Measurements from ENCODE around the gene BIRC5. TPM values are rescaled to one million over a fixed set of nuclear protein-coding genes. Genes with fewer than 3 reads are reported as not detected.

Gene BIRC5
- total RNA-seq, 4 donors from 2014 or later: 0.84 to 2.6 (median 1.3) TPM; not detected in 1

DNA sequence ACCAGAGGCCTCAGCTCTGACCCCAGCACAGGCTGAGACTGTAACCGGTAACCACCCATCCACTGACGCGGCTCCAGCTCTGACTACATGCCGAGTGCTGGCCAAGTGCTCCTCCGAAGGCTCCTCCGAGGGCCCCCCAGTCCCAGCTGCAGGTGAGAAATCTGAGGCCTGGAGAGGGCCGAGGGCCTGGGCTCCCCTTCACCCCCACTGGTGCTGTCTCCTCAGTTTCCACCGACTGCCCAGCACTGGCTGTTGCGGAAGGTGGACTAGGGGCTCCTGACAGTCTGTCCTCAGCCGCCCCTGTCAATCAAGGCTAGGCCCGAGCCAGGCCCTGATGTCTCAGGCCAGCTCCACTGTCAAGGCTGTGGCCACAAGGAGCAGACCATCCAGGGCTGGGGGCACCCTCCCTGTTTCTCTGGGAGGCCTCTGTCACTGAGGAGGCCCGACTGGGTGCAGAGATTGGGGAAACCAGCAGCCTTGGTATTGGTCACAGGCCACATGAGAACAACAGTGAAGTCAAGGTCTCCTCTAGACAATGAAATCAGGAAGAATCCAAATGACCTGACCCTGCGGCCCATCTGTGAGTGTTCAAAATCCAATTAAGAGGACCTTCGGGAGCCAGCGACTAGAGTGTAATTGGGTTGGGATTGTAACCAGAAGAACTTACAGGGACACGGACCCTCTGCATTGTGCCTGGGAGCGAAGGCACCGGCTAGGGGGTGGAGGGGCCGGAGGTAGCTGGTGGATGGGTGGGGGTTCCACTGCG, 22.5 kb downstream of the BIRC5 start:
- no peak for ATAC-seq (ENCODE audit: low FRiP score)
- no peak for DNase-seq (ENCODE audit: low spot score)
- TF ChIP-seq, protein P1, sequence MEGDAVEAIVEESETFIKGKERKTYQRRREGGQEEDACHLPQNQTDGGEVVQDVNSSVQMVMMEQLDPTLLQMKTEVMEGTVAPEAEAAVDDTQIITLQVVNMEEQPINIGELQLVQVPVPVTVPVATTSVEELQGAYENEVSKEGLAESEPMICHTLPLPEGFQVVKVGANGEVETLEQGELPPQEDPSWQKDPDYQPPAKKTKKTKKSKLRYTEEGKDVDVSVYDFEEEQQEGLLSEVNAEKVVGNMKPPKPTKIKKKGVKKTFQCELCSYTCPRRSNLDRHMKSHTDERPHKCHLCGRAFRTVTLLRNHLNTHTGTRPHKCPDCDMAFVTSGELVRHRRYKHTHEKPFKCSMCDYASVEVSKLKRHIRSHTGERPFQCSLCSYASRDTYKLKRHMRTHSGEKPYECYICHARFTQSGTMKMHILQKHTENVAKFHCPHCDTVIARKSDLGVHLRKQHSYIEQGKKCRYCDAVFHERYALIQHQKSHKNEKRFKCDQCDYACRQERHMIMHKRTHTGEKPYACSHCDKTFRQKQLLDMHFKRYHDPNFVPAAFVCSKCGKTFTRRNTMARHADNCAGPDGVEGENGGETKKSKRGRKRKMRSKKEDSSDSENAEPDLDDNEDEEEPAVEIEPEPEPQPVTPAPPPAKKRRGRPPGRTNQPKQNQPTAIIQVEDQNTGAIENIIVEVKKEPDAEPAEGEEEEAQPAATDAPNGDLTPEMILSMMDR (IDR thresholded peaks at IDR 0.05): no peak

DNA sequence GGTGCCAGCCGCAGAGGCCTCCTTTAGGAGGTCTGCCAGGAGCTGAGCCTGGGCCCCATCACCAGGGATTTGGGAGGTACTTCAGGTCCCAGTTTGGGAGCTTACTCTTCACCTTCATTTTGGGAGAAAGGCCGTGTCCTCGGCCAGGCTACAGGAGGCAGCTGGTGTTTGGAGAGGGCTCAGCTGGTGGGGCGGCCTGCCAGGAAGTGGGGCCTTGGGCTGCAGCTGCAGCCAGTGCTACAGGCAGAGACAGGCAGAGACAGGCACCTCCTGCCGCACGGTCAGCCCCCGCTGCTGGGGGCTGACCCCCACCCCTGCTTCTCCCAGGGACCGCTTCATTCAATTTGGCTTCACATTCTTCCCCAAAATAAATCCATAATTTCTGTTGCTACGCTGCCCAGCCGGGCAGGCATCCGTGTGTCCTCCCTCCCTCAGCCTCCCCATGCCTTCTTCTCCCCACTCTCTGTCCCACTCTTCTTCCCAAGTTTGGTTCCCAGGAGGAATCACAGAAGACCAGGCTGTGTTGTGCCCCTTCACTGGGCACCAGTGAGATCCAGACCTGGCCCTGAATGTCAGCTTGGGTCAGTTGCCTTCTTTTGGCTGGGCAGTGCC, 23.5 kb downstream of the BIRC5 start:
- ATAC-seq (ENCODE audit: low FRiP score) (no peak), DNase-seq (ENCODE audit: low spot score) (no peak)
- TF ChIP-seq, protein P1 (IDR thresholded peaks at IDR 0.05): no peak

DNA sequence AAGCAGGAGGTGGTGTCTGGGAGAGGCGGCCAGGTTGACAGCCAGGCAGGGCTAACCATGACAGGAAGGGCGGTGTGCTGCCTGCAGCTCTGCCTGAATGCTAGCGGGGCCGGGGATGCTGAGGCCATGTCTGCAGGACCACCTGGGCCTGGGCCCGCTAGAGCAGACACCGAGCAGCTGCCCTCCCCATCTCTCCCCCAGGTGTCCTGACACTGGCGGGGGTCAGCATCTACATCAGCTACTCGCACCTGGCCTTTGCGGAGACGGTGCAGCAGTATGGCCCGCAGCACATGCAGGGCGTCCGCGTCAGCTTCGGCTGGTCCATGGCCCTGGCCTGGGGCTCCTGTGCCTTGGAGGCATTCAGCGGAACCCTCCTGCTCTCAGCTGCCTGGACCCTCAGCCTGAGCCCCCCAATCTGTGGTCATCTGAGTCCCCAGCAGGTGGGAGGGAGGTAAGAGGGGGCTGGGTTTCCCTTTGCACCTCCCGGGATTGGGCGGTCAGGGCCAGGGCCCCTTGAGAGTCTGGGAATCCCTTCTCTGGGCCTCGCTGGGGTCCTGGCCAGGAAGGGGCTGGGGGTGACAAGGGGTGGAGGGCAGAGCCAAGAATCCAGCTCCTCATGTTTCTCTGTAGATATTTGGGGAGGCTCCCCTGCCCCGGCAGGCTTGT, 24.9 kb downstream of the BIRC5 start:
- DNase-seq (ENCODE audit: low spot score) (no peak), ATAC-seq (ENCODE audit: low FRiP score) (no peak)
- TF ChIP-seq, protein P1 (IDR thresholded peaks at IDR 0.05): no peak

DNA sequence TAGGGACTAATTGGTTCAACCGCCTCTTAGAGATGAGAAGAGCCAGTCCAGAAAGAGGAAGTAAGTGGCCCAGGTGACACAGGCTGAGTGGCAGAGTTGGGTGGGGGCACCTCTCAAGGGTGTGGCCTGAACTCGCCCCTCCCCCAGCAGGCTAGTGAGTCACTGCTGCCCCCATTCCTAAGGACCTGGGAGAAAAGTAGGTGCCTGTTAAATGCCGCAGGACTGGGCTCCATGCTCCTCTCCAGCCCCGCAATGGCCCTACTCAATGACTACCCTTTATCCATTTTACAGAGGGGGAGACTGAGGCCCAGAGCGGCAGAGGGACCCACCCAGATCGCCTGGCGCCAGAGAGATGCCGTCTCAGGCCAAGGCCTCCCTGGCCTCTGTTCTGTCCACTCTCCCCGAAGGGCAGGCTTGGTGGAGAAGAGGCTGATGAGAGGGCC, 25.5 kb downstream of the BIRC5 start:
- TF ChIP-seq, protein P1 (IDR thresholded peaks at IDR 0.05): no peak
- ATAC-seq (ENCODE audit: low FRiP score) (no peak), DNase-seq (ENCODE audit: low spot score) (no peak)

DNA sequence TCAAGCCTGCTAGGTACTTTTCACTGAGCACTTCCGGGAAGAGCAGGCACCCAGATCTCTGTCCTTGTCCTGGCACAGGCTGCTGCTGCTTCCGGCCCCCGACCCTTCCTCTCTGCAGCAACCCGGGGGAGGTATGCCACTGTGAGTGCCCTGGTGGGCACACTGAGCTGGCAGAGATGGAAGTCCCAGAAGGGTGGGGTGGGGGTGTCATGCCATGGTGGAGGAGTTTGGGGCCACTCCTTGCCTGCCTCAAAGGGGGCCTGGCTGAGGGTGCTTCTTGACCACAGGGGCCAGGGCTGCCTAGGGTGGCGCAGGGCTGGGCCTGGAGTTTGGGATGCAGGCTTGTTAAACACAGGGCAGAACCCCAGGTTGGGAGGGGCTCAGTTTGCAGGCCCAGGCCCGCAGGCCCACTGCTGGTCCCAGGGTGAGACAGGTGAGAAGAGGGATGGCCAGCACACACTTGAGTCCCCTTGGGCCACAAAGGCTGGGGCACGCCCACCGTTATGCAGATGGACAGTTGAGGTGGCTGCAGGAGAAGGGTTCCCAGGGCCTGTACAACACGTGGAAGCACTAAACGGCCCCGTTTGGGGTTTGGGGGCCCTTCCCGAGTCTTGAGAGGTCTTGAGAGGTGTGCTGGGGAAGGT, 26.1 kb downstream of the BIRC5 start:
- DNase-seq (ENCODE audit: low spot score) (no peak), ATAC-seq (ENCODE audit: low FRiP score) (no peak)
- TF ChIP-seq, protein P1 (IDR thresholded peaks at IDR 0.05): no peak

DNA sequence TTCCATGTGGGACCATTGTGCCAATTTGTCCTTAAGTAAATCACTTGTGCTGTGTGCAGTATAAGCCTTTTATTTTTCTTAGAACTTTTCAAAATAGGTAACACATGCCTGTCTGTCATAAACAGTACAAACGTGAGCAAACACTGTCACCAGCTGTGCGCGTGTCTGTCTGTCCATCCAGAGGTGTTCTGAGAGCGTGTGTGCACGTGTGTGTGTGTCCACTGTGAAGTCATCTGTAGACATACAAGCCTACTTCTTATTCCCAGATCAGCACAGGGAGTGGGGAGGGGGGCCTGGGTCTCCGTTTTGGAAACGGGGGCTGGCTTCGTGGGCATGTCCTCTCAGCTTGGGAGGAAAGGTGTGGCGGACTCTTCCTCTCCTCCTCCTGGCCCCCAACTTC, 26.8 kb downstream of the BIRC5 start:
- ATAC-seq (ENCODE audit: low FRiP score) (no peak), DNase-seq (ENCODE audit: low spot score) (no peak)
- TF ChIP-seq, protein P1 (IDR thresholded peaks at IDR 0.05): no peak

Data from omental fat pad (tissue), 4 donors.